ENCODE measurements around the gene PRDM5.

The PRDM5 gene

GRCh38 chr4:120922381-120923206 lies at the start of gene PRDM5:
Gene PRDM5, minus strand, starts transcription at chr4:120922726. Its CDS starts 118 bp downstream, at chr4:120922608.
- DNase-seq: no peak

- DNase-seq: no peak
Measured at GRCh38 chr4:120971884-120972283, 49.4 kb upstream of the PRDM5 start.

GRCh38 chr4:120965938-120966337 lies 43.4 kb upstream of the PRDM5 start:
- no peak for DNase-seq

- DNase-seq: no peak
Measured at GRCh38 chr4:120964596-120964995, 42.1 kb upstream of the PRDM5 start.

- DNase-seq: no peak
Measured at GRCh38 chr4:120963449-120963848, 40.9 kb upstream of the PRDM5 start.

- no peak for DNase-seq
Measured at GRCh38 chr4:120960656-120961267, 38.2 kb upstream of the PRDM5 start.

- no peak for DNase-seq
Measured at GRCh38 chr4:120948382-120948781, 25.9 kb upstream of the PRDM5 start.

GRCh38 chr4:120942776-120943175 lies 20.2 kb upstream of the PRDM5 start:
- DNase-seq: no peak

- no peak for DNase-seq
Measured at GRCh38 chr4:120940547-120940946, 18.0 kb upstream of the PRDM5 start.

- DNase-seq: no peak
Measured at GRCh38 chr4:120939693-120940092, 17.2 kb upstream of the PRDM5 start.

GRCh38 chr4:120929847-120930246 lies 7.3 kb upstream of the PRDM5 start:
- DNase-seq: no peak

- DNase-seq: no peak
Measured at GRCh38 chr4:120927801-120928409, 5.4 kb upstream of the PRDM5 start.

GRCh38 chr4:120926358-120927025 lies 4.0 kb upstream of the PRDM5 start:
- no peak for DNase-seq

GRCh38 chr4:120924931-120925330 lies 2.4 kb upstream of the PRDM5 start:
- no peak for DNase-seq

GRCh38 chr4:120923207-120923522 lies 639 bp upstream of the PRDM5 start:
- no peak for DNase-seq

GRCh38 chr4:120921456-120922380 lies 808 bp downstream of the PRDM5 start:
- peak; percentile 25 for DNase-seq

- DNase-seq: no peak
Measured at GRCh38 chr4:120920666-120921065, 1.9 kb downstream of the PRDM5 start.

- DNase-seq: no peak
Measured at GRCh38 chr4:120919358-120919757, 3.2 kb downstream of the PRDM5 start.

GRCh38 chr4:120918788-120919187 lies 3.7 kb downstream of the PRDM5 start:
- no peak for DNase-seq

GRCh38 chr4:120918092-120918491 lies 4.4 kb downstream of the PRDM5 start:
- DNase-seq: no peak

GRCh38 chr4:120916937-120917336 lies 5.6 kb downstream of the PRDM5 start:
- no peak for DNase-seq

- DNase-seq: no peak
Measured at GRCh38 chr4:120915336-120915735, 7.2 kb downstream of the PRDM5 start.

- DNase-seq: no peak
Measured at GRCh38 chr4:120903419-120903818, 19.1 kb downstream of the PRDM5 start.

Measured in inflammatory macrophage treated with lipopolysaccharide for 4 hours (primary cell).